Measurements from ENCODE around the gene SPATA3. TPM values are rescaled to one million over a fixed set of nuclear protein-coding genes. Genes with fewer than 3 reads are reported as not detected.

SPATA3 gene
- polyA plus RNA-seq, 1 donor (not counting 4 experiments of a cell fraction or from before 2014, with no cell fraction given), result not detected

DNA sequence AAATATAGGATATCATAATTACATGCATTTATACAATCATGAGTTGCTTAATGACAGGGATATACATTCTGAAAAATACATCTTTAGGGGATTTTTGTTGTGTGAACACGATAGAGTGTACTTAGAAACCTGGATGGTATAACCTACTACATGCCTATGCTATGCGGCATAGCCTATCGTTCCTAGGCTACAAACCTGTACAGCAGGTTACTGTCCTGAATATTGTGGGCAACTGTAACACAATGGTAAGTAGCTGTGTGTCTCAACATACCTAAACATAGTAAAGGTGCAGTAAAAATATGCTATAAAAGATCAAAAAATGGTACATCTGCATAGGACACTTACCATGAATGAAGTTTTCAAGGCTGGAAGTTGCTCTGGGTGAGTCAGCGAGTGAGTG lies 47.9 kb downstream of the SPATA3 start:
- Histone ChIP-seq H3K9me3 (ENCODE audit: control insufficient read depth, low read depth, low read length) (no peaks in the 10 kb centered on the region), H3K27ac (ENCODE audit: control insufficient read depth, insufficient read depth, low read length) (no peak overlapping the region), H2AFZ (ENCODE audit: control insufficient read depth, low read length) (no peak overlapping the region), H4K20me1 (ENCODE audit: control insufficient read depth, extremely low read depth, insufficient read depth, low read length) (no peaks in the 10 kb centered on the region), H3K27me3 (ENCODE audit: control insufficient read depth, extremely low read depth, insufficient read depth, low read length) (peaks cover 31% of the 10 kb centered on the region), H3K4me1 (ENCODE audit: control insufficient read depth, extremely low read depth, insufficient read depth, low read length) (no peaks in the 10 kb centered on the region), H3K9me1 (ENCODE audit: control insufficient read depth, extremely low read depth, insufficient read depth, low read length) (no peaks in the 10 kb centered on the region), H3K36me3 (ENCODE audit: control insufficient read depth in 2 of 2, extremely low read depth in 1 of 2, insufficient read depth in 2 of 2, low read length in 2 of 2) (no peaks in the 10 kb centered on the region), H3K9ac (ENCODE audit: control insufficient read depth, extremely low read depth, insufficient read depth, low read length) (no peak overlapping the region), H3K79me2 (ENCODE audit: control insufficient read depth, insufficient read depth, low read length) (no peaks in the 10 kb centered on the region), H3K4me2 (ENCODE audit: control insufficient read depth, extremely low read depth, insufficient read depth, low read depth, low read length) (no peak overlapping the region), H3K4me3 (ENCODE audit: control insufficient read depth in 2 of 3, extremely low read depth in 1 of 3, insufficient read depth in 2 of 3, low read depth in 1 of 3, low read length in 3 of 3) (no peak overlapping the region)
- dilution Hi-C loops (cut with MboI; ENCODE audit: extremely low pct_ligation_motif_present, low sequenced_read_pairs), result no loop called here
- FAIRE-seq (no peak), DNase-seq (ENCODE audit: low read depth, low spot score) (no peak)
- TF ChIP-seq EZH2 (IDR thresholded peaks at IDR 0.05; ENCODE audit: low read length), result no peak
- TF ChIP-seq, protein P1, sequence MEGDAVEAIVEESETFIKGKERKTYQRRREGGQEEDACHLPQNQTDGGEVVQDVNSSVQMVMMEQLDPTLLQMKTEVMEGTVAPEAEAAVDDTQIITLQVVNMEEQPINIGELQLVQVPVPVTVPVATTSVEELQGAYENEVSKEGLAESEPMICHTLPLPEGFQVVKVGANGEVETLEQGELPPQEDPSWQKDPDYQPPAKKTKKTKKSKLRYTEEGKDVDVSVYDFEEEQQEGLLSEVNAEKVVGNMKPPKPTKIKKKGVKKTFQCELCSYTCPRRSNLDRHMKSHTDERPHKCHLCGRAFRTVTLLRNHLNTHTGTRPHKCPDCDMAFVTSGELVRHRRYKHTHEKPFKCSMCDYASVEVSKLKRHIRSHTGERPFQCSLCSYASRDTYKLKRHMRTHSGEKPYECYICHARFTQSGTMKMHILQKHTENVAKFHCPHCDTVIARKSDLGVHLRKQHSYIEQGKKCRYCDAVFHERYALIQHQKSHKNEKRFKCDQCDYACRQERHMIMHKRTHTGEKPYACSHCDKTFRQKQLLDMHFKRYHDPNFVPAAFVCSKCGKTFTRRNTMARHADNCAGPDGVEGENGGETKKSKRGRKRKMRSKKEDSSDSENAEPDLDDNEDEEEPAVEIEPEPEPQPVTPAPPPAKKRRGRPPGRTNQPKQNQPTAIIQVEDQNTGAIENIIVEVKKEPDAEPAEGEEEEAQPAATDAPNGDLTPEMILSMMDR (optimal IDR thresholded peaks at IDR 0.05 in 1 of 3, IDR thresholded peaks at IDR 0.05 in 1 of 3, conservative IDR thresholded peaks at IDR 0.05 in 1 of 3; ENCODE audit: extremely low read depth in 1 of 3, insufficient read depth in 2 of 3, low read length in 3 of 3), result no peak

DNA sequence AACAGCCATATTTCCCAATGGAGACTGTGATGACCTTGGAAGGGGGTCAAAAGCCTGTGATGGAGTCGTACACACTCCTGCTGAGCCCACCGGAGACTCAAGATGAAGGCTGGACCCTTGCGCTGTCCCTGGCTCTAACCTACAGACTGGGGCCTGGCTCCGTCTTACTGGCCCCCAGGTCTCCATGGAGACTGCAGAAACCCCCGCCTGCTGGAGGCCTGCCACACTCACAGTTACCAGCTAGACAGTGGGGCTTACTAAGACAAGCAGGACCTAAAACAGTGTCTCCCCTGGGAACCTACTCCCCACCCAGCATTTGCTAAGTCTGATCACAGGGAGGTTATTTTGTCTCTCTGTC lies 51.0 kb downstream of the SPATA3 start:
- TF ChIP-seq, protein P1 (optimal IDR thresholded peaks at IDR 0.05 in 1 of 3, IDR thresholded peaks at IDR 0.05 in 1 of 3, conservative IDR thresholded peaks at IDR 0.05 in 1 of 3; ENCODE audit: extremely low read depth in 1 of 3, insufficient read depth in 2 of 3, low read length in 3 of 3), result no peak
- no peak for TF ChIP-seq EZH2 (IDR thresholded peaks at IDR 0.05; ENCODE audit: low read length)
- Histone ChIP-seq H3K9me1 (ENCODE audit: control insufficient read depth, extremely low read depth, insufficient read depth, low read length) (no peaks in the 10 kb centered on the region), H3K27me3 (ENCODE audit: control insufficient read depth, extremely low read depth, insufficient read depth, low read length) (peaks cover 18% of the 10 kb centered on the region), H2AFZ (ENCODE audit: control insufficient read depth, low read length) (no peak overlapping the region), H3K79me2 (ENCODE audit: control insufficient read depth, insufficient read depth, low read length) (no peaks in the 10 kb centered on the region), H4K20me1 (ENCODE audit: control insufficient read depth, extremely low read depth, insufficient read depth, low read length) (no peaks in the 10 kb centered on the region), H3K9ac (ENCODE audit: control insufficient read depth, extremely low read depth, insufficient read depth, low read length) (no peak overlapping the region), H3K4me1 (ENCODE audit: control insufficient read depth, extremely low read depth, insufficient read depth, low read length) (no peaks in the 10 kb centered on the region), H3K36me3 (ENCODE audit: control insufficient read depth in 2 of 2, extremely low read depth in 1 of 2, insufficient read depth in 2 of 2, low read length in 2 of 2) (no peaks in the 10 kb centered on the region), H3K4me2 (ENCODE audit: control insufficient read depth, extremely low read depth, insufficient read depth, low read depth, low read length) (no peak overlapping the region), H3K4me3 (ENCODE audit: control insufficient read depth in 2 of 3, extremely low read depth in 1 of 3, insufficient read depth in 2 of 3, low read depth in 1 of 3, low read length in 3 of 3) (no peak overlapping the region), H3K27ac (ENCODE audit: control insufficient read depth, insufficient read depth, low read length) (no peak overlapping the region), H3K9me3 (ENCODE audit: control insufficient read depth, low read depth, low read length) (no peaks in the 10 kb centered on the region)
- DNase-seq (ENCODE audit: low read depth, low spot score), result no peak
- dilution Hi-C loops (cut with MboI; ENCODE audit: extremely low pct_ligation_motif_present, low sequenced_read_pairs), result no loop called here
- no peak for FAIRE-seq

All from keratinocyte (primary cell).